Measurements from ENCODE around the gene FOXI1.
"Not testable (repeated sequence)": the region's sequence is repeated elsewhere in the genome, so short reads cannot be mapped to it uniquely, and the experiment has no call there.

FOXI1 gene

DNA sequence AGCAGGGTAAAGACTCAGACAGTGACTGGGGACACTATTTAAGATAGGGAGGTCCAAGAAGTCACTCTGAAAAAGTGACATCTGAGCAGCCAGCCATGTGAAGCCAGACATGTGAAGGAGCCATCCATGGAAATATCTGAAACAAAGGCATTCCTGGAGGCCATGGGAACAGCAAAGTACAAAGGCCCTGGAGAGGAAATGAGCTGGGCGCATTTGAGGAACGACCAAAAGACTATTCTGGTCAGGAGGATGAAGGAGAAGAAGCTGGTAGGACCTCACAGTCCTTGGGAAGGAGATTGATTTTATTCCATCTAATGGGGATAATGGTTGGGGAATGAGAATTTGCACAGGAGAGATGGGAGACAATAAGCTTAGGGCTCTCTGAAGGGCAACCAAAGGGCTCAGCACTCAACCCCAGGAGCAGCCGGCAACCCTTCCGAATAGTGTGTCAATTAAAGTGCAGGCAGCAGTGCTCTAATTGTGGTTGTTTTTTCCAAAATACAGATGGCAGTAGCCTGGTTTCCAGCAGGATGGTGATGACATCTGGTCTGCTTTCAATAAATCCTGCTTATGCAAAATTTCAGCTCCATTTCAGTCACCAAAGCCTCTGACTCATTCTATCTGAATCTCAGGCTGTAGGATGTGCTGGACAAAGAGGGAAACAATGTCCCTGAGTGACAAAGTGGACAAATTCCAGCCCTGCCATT is 26.7 kb downstream of the FOXI1 start:
- DNase-seq: peak; percentile 47

DNA sequence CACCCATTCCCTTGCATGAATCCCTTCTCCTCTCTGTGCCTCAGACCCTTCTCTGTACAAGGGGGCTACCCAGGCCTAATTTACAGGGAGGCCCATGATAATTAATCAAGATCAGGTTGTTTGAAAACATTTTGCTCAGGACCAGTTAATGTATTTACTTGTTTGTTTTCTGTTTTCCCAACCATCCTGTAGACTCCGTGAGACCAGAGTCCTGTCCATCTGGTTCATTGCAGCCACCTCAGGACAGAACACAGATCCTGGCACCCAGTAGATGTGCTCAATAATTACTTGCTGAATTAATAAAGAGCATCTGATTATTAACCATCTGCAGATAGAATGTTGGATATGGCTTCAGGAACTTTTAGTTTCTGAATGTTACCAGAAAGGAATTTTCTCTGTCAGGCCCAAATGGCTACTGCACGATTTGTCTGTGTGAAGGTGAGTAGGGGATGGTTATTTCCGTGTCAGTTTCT is 27.3 kb downstream of the FOXI1 start:
- no peak for DNase-seq

DNA sequence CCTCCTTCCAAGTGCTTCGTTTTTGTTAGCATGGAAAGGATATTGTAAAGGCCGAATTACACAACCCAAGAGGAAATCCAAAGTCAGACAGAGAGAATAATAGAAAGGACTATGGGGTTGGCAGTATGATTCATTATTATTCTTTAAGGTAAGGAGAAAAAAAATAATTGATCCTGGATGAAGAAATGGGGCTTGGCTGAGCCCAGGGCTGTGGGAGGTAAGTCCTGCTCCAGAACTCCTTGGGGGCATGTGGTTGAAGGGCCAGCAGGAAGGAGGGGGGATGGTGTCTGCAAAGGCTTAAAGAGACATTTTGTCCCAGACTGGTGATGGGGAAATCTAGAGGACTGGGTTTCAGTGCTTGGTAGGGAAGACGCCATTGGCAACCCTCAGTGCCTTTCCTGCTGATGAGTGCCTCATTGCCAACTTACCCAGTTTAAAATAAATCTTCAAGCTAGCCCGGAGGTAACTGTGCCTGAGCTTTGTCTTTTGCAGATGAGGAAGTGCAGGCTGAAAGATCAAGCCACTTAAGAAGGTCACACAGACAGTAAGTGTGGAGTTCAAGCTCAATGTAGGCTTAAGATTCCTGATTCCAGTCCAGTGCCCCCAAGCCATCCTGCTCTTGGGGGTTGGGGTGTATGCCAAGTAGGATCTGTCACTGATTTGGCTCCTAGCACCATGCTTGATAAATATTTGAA is 30.2 kb downstream of the FOXI1 start:
- no peak for DNase-seq

DNA sequence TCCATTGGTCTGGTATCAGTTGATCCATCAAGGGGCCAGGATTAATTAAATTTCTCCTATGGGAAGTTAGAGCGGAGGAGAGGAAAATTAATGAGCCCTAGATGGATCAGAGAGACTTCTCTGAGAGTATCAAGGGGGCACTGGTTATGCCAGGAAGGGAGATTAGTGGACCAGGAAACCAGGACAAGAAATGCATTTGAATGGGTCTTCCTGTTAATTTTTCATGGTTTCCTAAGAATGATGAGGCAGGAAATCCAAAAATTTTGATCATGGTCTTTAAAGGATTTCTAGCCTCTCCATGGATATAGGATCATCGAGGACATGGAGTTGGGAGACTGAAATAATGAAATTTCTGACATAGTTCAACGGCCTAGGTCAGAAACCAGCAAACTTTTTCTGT is 30.8 kb downstream of the FOXI1 start:
- DNase-seq: no peak

DNA sequence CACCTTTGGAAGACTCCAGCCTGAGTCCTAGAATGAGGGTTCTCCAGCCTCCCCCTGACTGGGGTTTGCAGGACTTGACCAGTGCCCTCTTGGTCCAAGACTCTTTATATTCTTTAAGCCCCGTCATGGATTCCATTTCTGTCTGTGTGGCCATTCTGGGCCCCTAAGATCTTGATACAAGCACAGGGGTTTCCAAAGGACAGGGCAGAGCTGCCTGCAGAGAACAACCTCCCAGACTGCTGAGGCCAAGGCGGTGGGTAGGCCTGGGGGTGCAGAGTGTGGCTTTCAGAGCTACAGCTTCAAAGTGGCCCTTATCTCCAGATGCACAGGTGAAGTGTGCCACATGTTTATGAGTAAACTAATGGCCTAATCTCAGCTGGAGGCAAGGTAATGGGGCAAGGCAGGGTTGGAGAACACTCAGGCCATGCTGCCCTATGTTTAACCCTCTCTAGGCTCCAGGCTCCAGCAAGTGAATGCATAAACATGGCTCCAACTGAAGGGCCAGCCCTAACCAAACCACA is 32.1 kb downstream of the FOXI1 start:
- no peak for DNase-seq

DNA sequence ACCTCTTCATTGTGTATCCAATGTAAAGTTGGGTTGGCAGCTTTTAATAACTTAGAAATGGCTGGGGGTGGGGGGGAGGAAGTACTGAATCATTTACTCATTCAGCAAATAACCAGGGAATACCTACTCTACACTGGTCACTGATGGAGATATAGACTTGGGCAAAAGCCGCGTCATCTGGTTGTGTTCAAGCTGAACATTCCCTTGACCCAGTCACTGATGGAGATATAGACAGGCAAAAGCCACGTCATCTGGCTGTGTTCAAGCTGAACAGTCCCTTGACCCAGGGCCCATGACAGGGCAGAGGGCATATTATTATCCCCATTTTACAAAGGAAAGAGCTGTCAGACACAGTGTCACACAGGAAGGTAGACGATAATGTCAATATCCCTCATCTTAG is 32.6 kb downstream of the FOXI1 start:
- DNase-seq: no peak

DNA sequence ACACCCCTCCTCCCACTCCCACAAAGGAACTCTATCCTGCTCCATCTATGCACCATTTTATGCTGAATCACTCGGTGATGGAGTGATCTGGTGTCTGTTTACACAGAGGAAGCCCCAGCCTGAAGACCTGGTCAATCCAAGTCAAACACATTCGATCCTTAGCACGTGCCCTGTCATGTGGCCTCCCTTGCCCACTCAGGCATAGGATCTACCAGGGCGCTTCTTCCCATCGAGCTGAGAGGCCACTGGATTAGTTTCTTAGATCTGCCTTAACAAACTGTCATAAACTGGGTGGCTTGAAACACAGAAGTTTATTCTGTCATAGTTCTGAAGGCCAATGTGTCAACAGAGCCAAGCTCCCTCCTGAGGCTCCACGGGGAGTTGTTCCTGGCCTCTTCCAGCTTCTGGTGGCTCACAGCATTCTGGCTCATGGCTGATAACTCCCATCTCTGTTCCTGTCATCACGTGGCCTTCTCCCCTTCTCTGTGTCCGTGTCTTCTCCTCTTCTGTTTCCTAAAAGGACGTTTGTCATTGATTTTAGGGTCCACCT is 34.2 kb downstream of the FOXI1 start:
- no peak for DNase-seq

DNA sequence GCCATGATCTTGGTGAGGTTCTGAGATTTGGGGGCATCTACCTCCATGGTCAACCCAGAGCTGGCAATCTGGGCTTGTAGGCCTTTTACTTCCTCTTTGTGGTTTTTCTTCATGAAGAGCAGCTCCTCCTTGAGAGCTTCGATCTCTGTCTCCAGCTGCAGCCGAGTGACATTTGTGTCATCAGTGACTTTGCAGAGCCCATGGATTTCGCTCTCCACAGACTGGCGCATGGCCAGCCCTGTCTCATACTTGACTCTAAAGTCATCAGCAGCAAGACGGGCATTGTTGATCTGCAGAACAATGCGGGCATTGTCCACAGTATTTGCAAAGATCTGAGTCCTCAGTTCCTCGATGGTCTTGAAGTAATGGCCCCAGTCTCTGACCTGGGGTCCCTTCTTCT is 35.5 kb downstream of the FOXI1 start:
- DNase-seq: not testable (repeated sequence)

DNA sequence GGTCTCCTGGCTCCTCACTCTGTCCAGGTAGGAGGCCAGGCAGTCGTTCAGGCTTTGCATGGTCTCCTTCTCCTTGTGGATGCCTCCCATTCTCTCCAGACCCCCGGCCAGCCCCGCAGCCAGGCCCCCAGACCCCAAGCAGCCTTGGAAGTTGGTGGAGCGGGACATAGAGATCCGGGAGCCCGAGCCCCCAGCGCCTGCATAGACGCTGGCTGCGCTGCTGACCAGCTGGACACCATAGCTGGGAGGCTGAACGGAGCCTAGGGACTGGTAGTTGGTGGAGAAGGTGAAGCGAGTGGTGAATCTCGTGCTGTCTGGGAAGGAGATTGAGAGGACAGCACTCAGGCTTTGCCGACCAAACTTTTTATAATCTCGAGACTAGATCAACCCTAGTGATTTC is 35.9 kb downstream of the FOXI1 start:
- no peak for DNase-seq

DNA sequence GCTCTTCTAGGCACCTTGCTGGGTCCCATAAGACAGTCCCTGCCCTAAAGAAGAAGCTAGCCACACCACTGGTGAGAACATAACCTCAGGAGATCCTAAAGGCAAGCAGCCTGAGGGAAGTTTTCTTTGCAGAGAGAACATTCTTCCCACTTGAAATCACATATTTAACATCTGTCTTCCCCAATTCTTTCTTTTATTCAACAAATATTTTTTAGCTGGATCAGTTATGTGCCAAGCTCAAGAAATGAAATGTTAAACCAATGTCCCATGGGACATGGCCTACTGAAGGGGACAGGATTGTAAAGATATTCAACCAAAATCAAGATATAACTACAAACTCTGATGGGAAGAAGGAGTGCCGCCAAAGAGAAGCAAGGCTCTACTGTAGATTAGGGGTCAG is 36.5 kb downstream of the FOXI1 start:
- no peak for DNase-seq

DNA sequence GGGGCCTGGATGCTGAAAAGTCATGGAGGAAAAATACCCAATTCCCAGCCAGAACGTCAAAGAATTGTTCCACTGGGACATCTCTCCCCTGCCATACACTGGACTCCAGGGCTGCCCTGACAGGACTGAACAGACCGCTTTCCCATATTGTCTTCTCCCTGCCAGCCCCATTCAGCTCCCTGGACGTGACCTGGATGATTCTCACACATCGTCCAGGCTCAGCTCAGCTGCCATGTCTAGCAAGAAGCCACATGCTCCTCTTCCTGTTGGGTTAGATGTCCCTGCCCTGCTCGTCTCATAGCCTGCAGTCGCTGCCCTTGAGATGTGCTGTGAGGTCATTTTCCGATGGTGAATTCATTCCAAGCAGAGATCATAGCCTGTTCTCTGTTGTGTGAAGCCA is 37.4 kb downstream of the FOXI1 start:
- DNase-seq: no peak

DNA sequence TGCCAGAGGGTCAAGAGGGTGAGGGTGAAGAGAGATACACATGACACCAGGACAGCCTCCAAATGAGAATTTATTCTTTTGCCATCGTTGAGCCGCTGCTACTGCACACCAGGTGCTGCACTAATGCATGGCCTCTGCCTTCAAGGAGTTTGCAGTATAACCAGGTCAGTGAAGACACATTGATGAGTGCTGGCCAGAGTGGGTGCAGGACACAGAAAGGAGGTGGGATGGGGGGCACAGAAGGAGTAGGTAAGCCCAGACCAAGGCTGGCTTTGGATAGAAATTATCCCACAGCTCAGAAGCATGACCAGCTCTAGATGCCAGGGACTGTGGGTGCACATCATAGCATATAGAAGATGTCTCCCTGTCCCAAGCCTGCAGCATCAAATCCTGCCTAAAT is 38.0 kb downstream of the FOXI1 start:
- DNase-seq: no peak

DNA sequence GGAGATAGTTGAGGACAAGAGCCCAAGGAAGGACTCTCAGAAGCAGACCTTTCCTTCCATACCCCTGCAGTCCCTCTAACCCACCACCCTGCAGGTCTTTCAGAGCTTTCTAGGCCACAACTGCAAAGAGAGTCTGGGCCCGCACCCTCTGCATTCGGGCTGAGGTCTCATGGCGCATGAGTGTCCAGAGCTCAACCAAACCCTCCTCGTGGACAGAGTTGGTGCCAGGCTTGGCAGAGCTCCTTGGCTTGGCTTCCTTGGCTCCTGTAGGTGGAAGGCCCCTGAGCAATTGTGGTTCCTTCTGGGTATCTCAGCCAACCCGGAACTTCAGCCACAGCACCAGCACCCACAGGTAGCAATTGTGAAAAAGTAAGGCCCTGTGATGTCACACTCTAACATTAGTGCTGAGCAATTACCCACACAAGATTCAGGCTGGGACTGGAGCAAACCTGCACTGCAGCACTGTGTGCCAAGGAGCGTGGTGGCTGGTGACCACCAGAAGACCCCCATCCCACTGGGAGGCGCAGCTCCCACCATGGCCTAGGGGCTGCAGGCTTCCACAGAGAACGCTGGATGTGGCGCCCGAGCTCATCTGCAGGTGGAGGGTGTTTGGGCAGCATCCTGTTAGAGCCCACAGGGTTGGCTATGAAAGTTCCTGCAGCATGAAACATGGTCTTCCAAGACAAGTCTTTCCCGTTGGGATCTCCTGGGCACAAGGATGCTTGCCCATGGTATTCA is 38.8 kb downstream of the FOXI1 start:
- no peak for DNase-seq

DNA sequence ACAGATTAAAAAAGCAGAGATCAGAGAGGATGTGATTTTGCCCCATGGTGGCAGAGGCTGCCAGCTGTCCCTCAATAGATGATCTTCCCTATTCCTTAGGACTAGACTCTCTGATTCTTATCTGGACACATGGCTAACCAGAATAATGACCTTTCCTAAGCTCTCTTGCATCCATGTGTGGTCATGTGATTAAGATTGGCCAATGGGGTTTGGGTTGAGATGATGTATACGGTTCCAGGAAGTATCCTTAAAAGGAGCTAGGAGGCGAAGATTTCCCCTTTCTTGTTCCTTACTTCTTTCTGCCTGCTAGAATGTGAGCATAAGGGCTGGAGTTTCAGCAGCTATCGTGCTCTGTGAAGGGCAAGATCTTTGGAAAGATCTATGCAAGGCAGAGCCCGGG is 39.8 kb downstream of the FOXI1 start:
- DNase-seq: no peak

DNA sequence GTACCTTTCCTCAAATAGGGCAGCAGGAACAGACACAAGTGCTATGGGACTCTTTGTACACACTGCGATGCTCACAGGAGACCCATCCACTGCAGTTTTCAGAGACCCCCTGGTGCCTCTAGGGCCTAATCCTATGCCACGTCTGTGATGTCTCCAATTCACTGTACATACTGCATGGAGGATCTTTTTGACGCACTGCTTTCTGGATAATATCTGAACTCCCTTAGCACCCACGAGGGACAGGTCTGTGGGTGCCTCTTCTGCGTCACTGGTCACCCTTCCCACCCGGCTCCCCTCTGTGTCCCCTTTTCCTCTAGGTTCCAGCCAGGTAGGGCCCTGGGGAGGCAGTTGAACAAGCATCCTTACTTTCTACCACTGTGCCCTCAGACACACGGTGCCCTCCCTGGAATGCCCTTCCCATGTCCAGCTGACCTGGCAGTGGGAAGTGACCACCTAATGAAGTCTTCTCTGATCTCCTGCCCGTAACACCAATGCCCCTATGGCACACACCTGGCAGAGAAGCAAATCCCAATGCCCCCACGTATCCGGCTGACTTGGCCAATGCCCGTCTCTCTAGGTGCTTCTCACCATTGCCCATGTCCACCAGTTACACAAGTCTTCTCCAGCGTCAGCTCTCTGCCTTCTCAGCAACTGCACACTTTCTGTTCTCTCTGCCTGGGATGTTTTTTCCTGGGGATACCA is 41.5 kb downstream of the FOXI1 start:
- DNase-seq: no peak

DNA sequence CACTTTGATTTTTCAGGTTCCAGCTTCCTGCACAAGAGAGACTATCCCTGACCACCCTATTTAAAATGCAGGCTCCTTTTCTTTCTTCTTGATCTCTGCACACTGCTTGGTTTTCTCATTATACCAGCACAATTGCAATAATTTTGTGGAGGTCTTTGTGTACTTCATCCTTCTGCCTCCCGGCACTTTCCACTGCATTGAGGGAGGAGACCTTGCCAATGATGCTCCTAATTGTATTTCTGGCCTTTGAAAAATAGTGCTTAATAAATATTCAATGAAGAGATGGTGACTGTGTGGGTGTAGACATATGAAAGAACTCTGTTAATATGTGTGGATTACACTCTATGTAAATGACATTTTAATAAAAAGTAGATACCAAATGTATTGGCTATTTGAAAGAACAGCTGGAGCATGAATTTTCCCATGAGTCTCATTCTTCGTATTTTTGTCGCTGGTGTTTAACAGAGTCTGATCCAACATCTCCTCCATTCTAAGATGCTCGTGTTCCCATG is 42.1 kb downstream of the FOXI1 start:
- no peak for DNase-seq

DNA sequence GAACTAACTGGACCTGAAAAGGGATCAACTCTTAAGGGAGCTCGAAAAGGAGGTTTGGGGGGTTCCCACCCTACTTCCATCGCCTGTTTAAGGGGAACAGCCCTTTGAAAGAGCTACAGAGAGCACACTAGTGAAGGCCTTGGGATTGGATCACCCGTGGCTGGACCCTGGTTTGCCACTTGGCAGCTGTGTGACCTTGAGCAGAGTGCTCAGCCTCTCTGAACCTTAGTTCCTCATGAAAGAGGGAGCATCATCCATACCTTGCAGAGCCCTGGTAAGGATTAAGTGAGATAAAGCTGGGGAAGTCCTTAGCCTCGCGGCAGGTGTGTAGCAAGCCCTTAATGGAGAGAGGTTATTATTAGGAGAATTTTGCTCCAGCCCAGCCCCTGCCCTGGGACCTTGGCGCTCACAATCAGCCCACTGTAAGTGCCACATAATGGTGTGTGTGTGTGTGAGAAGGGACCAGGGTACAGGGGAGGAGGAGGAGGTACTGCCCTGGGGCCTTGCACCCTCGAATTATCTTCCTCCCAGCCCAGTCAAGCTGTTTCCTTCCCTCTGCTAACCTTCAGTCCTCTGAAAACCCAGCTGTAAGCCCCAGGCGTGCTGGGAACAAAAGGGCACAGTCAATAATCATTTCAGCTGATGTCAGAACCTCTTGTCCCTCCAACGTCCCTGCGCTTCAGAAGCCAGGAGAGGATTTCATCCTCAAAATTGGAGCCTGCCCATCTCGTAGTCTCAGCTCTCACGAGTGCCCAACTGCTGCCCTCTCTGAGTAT is 42.9 kb downstream of the FOXI1 start:
- no peak for DNase-seq

DNA sequence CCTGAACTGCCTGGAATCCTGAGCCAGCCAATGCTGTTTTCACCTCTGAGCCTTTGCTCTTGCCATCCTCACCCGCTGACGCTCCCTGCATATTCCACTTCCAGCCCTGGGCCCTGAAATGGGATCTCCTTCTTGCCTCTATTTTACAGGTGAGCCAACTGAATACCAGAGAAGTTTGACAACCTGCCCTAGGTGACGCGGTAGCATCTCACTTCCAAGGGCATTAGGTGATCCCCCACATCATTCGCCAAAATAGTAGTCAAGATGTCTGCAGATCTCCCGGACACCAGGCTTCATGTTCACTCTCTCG is 43.5 kb downstream of the FOXI1 start:
- DNase-seq: no peak

DNA sequence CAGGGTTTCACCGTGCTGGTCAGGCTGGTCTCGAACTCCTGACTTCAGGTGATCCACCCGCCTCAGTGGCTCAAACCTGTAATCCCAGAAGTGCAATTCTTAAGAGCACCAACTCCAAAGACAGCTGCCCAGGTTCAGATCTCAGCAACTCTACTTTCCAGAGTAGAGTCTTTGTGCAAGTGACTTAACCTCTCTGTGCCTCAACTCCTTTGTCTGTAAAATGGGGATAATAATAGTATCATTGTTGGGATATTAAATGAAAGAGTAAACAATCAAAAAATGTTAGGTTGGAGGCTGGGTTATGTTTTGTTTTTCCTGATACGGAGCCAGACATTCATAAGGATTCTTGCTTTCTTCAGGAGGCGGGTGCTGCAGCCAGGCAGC is 45.0 kb downstream of the FOXI1 start:
- no peak for DNase-seq

DNA sequence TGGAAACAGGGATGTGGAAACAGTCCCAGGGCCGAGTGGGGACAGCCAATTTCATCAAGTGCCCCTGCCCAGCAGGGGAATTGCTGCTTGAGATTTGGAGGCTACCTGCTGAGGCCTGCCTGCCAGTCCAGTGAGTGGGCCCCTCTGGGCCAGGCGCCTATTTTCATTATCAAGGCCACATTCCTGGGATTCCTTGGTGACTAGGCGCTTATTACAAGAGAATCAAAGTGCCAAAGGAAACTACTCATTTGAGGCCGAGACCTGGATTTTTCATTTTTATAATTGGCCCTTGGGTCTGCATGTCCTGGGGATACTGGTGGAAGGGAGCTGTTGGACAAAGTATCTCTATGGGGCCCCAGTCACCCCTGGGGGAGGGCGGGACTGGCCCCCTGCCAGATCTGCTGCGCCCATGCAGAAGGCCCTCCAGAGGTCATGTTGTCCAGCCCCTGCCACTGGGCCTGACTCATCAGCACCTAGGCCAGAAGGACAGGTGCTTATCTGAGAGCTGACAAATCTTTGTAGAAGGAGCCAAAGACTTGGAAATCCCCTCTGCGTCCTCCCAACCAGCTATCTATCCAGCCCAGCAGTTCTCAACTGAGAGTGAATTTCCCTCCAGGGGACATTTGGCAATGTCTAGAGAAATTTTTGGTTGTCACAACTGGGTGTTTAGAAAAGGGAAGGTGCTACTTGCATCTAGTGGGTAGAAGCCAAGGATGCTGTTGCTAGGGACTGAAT is 45.6 kb downstream of the FOXI1 start:
- peak; percentile 47 for DNase-seq

DNA sequence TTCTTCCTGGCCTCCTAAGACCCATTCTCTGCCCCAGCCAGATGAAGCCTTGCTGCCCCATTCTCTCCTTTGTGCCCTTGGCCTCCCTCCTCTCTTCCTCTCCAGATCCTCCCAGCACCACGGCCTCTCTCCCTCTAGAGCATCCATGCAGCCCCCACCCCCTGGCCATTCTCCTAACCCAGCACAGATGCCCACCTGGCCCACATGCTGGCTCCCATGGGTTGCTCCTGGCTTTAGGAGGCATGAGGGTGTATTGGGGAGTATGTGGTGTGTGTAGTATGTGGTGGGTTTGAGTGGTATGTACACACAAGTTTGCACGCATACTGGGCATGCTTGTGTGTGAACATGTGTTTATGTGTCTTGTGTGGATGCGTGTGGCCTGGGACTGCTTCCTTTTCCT is 47.1 kb downstream of the FOXI1 start:
- no peak for DNase-seq

Data from amniotic stem cell (primary cell).